HCT116 (cell line): ENCODE results near the gene LCNL1. TPM values are rescaled to one million over a fixed set of nuclear protein-coding genes. Genes with fewer than 3 reads are reported as not detected.

ENCODE experiments used
- ATAC-seq: fragments of 200-7000 bp; cut with Tn5 transposase; 2 replicates; pipeline ENCODE4 v1.9.1; 2020; ENCODE audit warnings: mild to moderate bottlenecking, moderate library complexity
- BruUV-seq: library from RNA; stranded (reverse); fragments of 400-500 nt; replicated peaks from 2 replicates; lab custom pipeline; 2021; lab: Mats Ljungman, UMichigan
- CTCF ChIA-PET: fragments of 300-600 bp; sonication (Branson Sonifier 250); formaldehyde crosslinking; loops from one replicate; lab custom pipeline; 2021; ENCODE audit warnings: antibody characterized with exemption; lab: Charles Lee
- POLR2A ChIA-PET: fragments of 300-600, 350-600 bp; sonication (Branson Sonifier 250); formaldehyde crosslinking; loops from one replicate; lab custom pipeline; 2021; ENCODE audit warnings: antibody characterized with exemption; lab: Charles Lee
- RAD21 ChIA-PET, 2 experiments: fragments of 300-600 bp; sonication (Branson Sonifier 250); formaldehyde crosslinking; loops; one replicate each; lab custom pipeline; 2023; ENCODE audit warnings: low total read pairs in 2 of 2; ENCODE audit not compliant: uncharacterized antibody in 2 of 2, unreplicated experiment in 2 of 2, low non-redundant PET in 1 of 2; lab: Charles Lee
- DNase-seq: peaks from one replicate; pipeline ENCODE4 v3.0.0-alpha.2; 2010; ENCODE audit warnings: low read depth, low spot score
- H2AFZ ChIP-seq: fragments of 200-600 bp; shearing (Covaris generic), sonication (generic); 2 replicates; pipeline ENCODE4 v1.6.1; 2017; ENCODE audit warnings: low read depth, mixed run types, mixed read lengths, antibody characterized with exemption, low read length; ENCODE audit not compliant: poor library complexity, severe bottlenecking
- H3K27ac ChIP-seq: 2 replicates; pipeline ENCODE4 v1.5.1; 2012; ENCODE audit warnings: low read depth, low read length
- H3K27me3 ChIP-seq: fragments of 200-600 bp; sonication (generic); 2 replicates; pipeline ENCODE4 v1.6.1; 2016; ENCODE audit warnings: mixed run types, low read length, mixed read lengths; ENCODE audit not compliant: insufficient read depth
- H3K36me3 ChIP-seq, 2 experiments: fragments of 200-500 bp in 1 of 2; fragments of 200-600 bp in 1 of 2; sonication (Bioruptor generic) in 1 of 2; sonication (generic) in 1 of 2; 2 replicates each; pipeline versions ENCODE4 v1.5.1 to v1.6.1; 2014 to 2016; ENCODE audit warnings: low read length in 2 of 2, inconsistent platforms in 1 of 2, mixed read lengths in 1 of 2, mixed run types in 1 of 2; ENCODE audit not compliant: insufficient read depth in 2 of 2, control insufficient read depth in 1 of 2
- H3K4me1 ChIP-seq, 2 experiments: fragments of 200-600 bp in 1 of 2; sonication (generic) in 1 of 2; 2 replicates each; pipeline versions ENCODE4 v1.5.1 to v1.6.1; 2012 to 2017; ENCODE audit warnings: low read length in 2 of 2, inconsistent platforms in 1 of 2, mild to moderate bottlenecking in 1 of 2, mixed read lengths in 1 of 2, mixed run types in 1 of 2, moderate library complexity in 1 of 2; ENCODE audit not compliant: insufficient read depth in 2 of 2, control insufficient read depth in 1 of 2
- H3K4me2 ChIP-seq: fragments of 200-600 bp; sonication (generic); 2 replicates; pipeline ENCODE4 v1.6.1; 2017; ENCODE audit warnings: mixed run types, low read length, mixed read lengths
- H3K4me3 ChIP-seq, 2 experiments: fragments of 200-600 bp in 1 of 2; sonication (generic) in 1 of 2; replicated peaks in 1 of 2; 2 replicates each; pipeline ENCODE4 v1.5.1; 2011 to 2016; ENCODE audit warnings: low read length in 2 of 2, control low read depth in 1 of 2, low read depth in 1 of 2, mild to moderate bottlenecking in 1 of 2, mixed read lengths in 1 of 2, mixed run types in 1 of 2
- H3K79me2 ChIP-seq: fragments of 200-600 bp; sonication (generic); 2 replicates; pipeline ENCODE4 v1.6.1; 2017; ENCODE audit warnings: mild to moderate bottlenecking, mixed run types, low read length, moderate library complexity, mixed read lengths; ENCODE audit not compliant: insufficient read depth
- H3K9ac ChIP-seq: fragments of 200-600 bp; sonication (generic); 2 replicates; pipeline ENCODE4 v1.6.1; 2016; ENCODE audit warnings: low read length, mixed read lengths
- H3K9me2 ChIP-seq: fragments of 200-600 bp; sonication (generic), shearing (Covaris generic); 2 replicates; pipeline ENCODE4 v1.6.1; 2017; ENCODE audit warnings: mixed run types, mild to moderate bottlenecking, moderate library complexity; ENCODE audit not compliant: insufficient read depth
- H3K9me3 ChIP-seq, 2 experiments: fragments of 200-500 bp in 1 of 2; fragments of 200-600 bp in 1 of 2; sonication (Bioruptor generic) in 1 of 2; sonication (generic) in 1 of 2; 2 replicates each; pipeline ENCODE4 v1.6.1; 2014 to 2017; ENCODE audit warnings: low read length in 2 of 2, mixed read lengths in 2 of 2, inconsistent platforms in 1 of 2, low read depth in 1 of 2, mild to moderate bottlenecking in 1 of 2, mixed run types in 1 of 2, moderate library complexity in 1 of 2; ENCODE audit not compliant: control insufficient read depth in 1 of 2, insufficient read depth in 1 of 2
- H4K20me1 ChIP-seq: fragments of 200-600 bp; sonication (generic), shearing (Covaris generic); 2 replicates; pipeline ENCODE4 v1.6.1; 2017; ENCODE audit warnings: mixed run types, mild to moderate bottlenecking, moderate library complexity; ENCODE audit not compliant: insufficient read depth
- CBX3 ChIP-seq: IDR thresholded peaks from 2 replicates; pipeline ENCODE4 v1.6.1; 2012; ENCODE audit warnings: low read depth
- CEBPB ChIP-seq: IDR thresholded peaks from 2 replicates; pipeline ENCODE4 v1.6.1; 2012; ENCODE audit warnings: low read depth
- EGR1 ChIP-seq: IDR thresholded peaks from 2 replicates; pipeline ENCODE4 v1.6.1; 2012; ENCODE audit warnings: low read depth
- FOSL1 ChIP-seq: IDR thresholded peaks from 2 replicates; pipeline ENCODE4 v1.6.1; 2012; ENCODE audit warnings: low read depth
- JUND ChIP-seq: IDR thresholded peaks from 2 replicates; pipeline ENCODE4 v1.6.1; 2012
- POLR2A ChIP-seq: IDR thresholded peaks from 2 replicates; pipeline ENCODE4 v1.7.0; 2011; ENCODE audit warnings: borderline replicate concordance; ENCODE audit not compliant: insufficient read depth, insufficient read length; ENCODE audit errors: extremely low read depth
- REST ChIP-seq: IDR thresholded peaks from 2 replicates; pipeline ENCODE4 v1.6.1; 2012; ENCODE audit warnings: low read depth
- SIN3A ChIP-seq: IDR thresholded peaks from 2 replicates; pipeline ENCODE4 v1.6.1; 2012; ENCODE audit warnings: low read depth
- ZBTB33 ChIP-seq: IDR thresholded peaks from 2 replicates; pipeline ENCODE4 v1.6.1; 2011; ENCODE audit warnings: mild to moderate bottlenecking, low read length, moderate library complexity; ENCODE audit not compliant: insufficient replicate concordance; ENCODE audit errors: extremely low read depth
- intact Hi-C: fragments of 100-400 bp; cut with micrococcal nuclease; formaldehyde crosslinking; loops from 2 replicates; pipeline ENCODE4 v1.10.0; 2022
- total RNA-seq: library from RNA; stranded (reverse); gene quantifications from one replicate; pipeline ENCODE4 v1.2.1, GENCODE V29; 2021; ENCODE audit not compliant: unreplicated experiment

LCNL1 gene
- total RNA-seq, 1 experiment from 2014 or later, result 0.44 TPM

GRCh38 chr9:136954270-136955083 lies 28.3 kb upstream of the LCNL1 start:
- CTCF ChIA-PET, result no interaction called here
- ATAC-seq, result no peak

More at GRCh38 chr9:136954270-136955083, 28.3 kb upstream of the LCNL1 start:
- H3K9me3 ChIP-seq, result no peaks in the 10 kb centered on the region
- H3K9ac ChIP-seq, result no peak overlapping the region
- no peak overlapping the region for H3K27ac ChIP-seq
- ChIA-PET RAD21 (no interaction called here), POLR2A (no interaction called here)
- no peak for TF ChIP-seq POLR2A
- TF ChIP-seq ZBTB33, result no peak
- TF ChIP-seq JUND, result no peak
- TF ChIP-seq CBX3, result no peak
- TF ChIP-seq REST, result no peak
- no peak for TF ChIP-seq CEBPB
- no peak for TF ChIP-seq EGR1
- TF ChIP-seq FOSL1, result no peak
- no peak for TF ChIP-seq SIN3A
- H3K4me1 ChIP-seq, result peaks cover 8 to 16% of the 10 kb centered on the region in 2 experiments
- no peaks in the 10 kb centered on the region for H3K36me3 ChIP-seq
- no peaks in the 10 kb centered on the region for H3K27me3 ChIP-seq
- no TSS peak for BruUV-seq
- no peak overlapping the region for H2AFZ ChIP-seq
- H3K9me2 ChIP-seq, result no peaks in the 10 kb centered on the region
- H4K20me1 ChIP-seq, result no peaks in the 10 kb centered on the region
- intact Hi-C loops, result no loop called here
- H3K4me3 ChIP-seq, result no peak overlapping the region
- no peaks in the 10 kb centered on the region for H3K79me2 ChIP-seq
- DNase-seq, result no peak
- no peak overlapping the region for H3K4me2 ChIP-seq
